Amniotic stem cell (primary cell): ENCODE results near the gene TTPAL.

Experiments used
- DNase-seq: peaks from one replicate; lab custom pipeline; 2025; lab: John Stamatoyannopoulos, UW

Gene TTPAL

DNA sequence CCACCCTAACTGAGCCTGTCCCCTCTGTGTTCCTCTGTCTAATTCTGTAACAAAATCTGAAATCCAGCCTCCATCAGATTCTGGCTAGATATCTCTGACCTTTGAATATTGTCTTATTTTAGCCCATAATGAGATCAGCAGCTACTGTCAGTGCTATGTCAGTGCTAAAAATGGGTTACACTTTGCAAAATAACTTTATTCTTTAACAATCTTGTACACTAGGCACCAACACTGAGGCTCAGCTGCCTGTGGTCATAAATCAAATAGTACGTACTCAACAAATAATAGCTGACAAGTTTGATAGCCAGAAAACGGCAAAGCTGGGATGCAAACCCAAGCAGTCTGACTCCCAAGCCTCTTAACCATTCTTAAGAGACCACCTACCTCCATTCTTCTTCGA is 22.1 kb downstream of the TTPAL start:
- DNase-seq, result no peak

DNA sequence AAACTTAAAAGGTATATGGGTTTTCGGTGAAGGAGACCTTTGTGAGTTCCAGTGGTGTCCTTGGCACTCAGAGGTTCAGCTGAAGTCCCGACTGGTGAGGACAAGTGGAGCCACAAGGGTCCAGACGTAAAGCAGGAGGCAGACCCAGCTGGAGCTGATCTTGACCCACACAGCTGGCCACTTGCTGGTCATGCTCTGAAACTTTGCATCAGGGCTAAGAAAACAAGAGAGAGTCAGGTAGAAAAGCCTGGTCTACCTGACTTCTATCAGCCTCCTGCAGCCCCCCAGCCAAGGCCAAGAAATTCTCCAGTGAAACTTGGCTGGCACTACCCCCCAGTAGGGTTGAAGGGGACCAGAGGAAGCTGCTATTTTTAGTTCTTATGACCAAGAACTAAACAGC is 24.5 kb downstream of the TTPAL start:
- DNase-seq, result no peak

DNA sequence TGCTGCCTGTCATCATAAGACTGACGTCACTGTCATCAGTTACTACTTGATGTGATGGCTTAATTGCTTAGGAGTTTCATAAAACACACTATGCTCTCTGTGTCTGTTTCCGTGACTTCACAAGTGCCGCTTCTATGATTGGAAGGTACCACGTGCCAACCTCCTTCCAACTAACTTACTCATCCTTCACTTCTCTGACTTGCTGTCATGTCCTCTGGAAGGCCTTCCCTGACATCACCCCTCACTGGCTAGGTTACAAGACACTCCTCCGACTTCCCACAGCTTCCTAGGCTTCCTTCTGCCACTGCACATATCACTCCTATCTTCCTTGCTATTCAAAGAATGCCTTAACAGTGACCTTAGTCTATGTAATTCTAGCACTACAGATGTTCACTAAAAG is 25.8 kb downstream of the TTPAL start:
- DNase-seq, result peak; percentile 11

DNA sequence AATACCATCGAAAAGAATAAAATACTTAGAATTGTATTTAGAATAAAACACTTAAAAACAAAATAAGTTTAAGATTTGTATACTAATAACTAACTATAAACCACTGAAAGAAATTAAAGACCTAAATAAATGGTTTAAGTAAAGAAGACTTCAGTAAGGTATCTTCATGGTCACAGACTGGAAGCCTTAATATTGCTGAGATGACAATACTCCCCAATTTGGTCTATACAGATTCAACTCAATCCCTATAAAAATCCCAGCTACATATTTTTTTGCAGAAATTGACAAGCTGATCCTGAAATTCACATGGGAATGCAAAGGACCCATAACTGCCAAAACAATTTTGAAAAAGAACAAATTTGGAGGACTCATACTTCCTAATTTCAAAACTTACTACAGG is 27.3 kb downstream of the TTPAL start:
- DNase-seq, result no peak

DNA sequence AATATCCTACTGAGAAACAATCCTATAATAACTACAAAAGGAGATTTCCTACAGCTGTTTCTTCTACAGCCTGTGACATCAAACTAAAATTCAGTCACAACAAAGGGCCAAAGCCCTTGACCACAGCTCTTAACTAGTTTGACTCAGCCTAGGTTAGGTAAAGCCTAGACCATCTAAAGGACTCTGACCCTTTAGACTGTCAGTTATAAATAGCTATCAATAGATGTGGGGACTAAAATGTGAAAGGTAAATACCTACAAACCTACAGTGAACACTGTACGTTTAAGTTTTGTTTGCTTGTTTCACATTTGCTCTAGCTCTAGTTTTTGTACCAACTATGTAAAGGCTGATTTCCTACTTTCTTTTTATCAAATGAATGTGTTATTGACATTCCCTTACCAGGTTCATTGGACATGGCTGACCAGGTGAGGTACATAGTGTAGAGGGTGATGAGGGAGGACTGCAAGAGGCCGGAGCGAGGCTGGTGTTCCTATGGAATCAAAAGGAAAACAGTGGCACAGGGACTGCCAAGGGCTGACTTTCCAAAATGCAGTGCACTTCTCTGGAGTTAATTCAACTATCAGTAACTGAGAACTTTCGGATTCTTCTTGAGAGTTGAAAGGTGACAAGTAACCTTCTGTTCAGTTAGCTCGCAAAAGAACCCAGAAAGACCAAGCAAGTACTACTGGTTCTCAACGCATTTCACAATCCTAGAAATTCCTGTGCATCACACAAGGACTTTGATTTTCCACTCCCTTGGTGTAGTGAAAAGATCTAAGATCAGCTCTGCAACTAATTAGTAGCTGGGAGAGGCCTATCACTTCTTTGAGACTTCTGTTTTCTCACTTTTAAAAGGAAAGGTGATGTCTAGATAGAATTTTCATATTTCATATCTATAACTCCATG is 29.0 kb downstream of the TTPAL start:
- DNase-seq, result no peak

DNA sequence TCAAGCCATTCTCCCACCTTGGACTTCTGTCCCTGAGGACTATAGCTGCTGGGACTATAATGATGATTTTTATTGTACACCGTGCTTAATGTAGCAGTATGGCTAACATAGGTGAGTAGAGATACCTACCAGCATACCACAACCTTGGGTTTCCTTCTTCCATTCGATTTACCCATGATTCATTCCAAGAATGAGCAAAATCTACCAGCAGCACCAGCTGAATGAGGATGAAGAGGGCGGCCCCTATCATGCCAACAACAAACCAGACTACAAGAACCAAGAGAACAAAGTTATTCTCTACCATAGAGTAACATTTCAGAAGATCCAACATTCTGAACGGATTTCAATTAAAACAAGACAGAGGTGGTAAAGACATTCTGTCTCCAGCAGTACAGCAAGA is 34.1 kb downstream of the TTPAL start:
- DNase-seq, result no peak

DNA sequence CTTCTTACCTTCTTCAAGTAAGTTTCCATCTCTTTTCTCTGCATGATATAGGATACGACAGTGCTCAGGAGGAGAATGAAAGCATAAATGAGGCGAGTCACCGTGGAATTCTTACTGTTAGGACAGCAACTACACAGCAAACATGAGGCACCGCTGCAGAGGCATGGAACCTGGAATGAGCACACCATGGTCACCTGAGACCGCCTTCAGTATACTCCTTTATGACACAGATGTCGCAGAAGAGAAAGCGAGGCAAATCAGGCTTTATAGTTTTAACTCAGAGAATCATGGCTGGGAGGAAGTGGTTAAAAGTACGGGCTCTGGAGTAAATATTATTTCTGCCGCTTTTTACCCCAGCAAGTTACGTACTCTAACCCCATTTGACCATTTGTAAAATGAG is 38.2 kb downstream of the TTPAL start:
- no peak for DNase-seq

DNA sequence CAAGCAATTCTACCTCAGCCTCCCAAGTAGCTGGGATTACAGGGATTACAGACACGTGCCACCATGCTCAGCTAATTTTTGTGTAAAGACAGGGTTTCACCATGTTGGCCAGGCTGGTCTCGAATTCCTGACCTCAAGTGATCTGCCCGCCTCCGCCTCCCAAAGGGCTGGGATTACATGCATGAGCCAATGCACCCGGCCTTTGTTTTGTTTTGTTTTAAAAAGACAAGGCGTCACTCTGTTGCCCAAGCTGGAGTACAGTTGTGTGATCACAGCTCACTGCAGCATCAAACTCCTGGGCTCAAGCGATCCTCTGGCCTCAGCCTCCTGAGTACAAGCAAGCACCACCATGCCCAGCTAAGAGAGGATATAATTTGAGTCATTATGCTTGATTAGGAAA is 40.8 kb downstream of the TTPAL start:
- DNase-seq, result no peak

DNA sequence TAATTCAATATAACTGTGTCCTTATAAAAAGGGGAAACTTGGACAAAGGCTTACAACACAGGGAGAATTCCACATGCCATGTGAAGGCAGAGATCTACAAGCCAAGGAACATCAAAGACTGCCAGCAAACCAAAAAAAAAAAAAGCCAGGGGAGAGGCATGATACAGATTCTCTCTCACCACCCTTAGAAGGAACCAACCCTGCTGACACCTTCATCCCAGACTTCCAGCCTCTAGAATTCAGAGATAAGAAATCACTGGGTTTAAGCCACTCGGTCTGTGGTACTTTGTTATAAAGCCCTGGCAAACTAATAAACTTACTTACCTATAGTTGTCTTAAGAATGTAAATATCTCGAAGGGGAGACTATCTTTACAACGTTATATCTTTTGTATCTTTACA is 41.8 kb downstream of the TTPAL start:
- no peak for DNase-seq

DNA sequence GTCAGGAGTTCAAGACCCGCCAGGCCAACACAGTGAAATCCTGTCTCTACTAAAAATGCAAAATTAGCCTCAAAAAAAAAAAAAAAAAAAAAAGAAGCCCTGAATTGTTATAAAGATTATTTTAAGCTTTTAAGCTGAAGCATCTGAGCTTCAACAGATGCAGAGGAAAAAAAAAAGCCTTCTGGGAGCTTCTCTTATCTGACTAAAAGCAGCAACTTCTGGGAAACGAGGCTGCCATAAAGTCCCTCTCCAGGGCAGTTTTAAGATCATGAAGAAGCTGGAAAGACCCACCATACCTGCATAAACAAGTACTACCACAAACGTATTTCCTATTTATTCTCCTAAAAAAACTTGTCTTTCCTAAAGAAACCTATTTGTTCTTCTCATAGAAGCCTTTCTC is 42.6 kb downstream of the TTPAL start:
- no peak for DNase-seq

DNA sequence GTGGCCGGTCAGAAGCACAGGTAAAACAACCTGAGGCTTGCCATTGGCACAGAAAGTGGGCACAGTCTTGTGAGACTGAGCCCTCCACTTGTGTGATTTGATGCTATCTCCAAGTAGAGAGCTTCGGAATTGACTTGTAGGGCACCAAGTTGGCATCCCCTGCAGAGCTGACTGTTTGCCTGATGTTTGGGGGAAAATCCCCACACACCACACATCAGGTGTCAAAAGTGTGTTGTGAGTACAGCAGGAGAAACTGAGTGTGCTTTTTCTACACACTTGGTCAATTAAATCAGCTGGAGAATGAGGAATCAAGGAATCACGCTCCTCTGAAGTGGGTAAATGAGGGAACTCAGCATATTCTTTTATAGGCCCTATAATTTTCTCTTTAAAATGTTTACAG is 45.2 kb downstream of the TTPAL start:
- no peak for DNase-seq

DNA sequence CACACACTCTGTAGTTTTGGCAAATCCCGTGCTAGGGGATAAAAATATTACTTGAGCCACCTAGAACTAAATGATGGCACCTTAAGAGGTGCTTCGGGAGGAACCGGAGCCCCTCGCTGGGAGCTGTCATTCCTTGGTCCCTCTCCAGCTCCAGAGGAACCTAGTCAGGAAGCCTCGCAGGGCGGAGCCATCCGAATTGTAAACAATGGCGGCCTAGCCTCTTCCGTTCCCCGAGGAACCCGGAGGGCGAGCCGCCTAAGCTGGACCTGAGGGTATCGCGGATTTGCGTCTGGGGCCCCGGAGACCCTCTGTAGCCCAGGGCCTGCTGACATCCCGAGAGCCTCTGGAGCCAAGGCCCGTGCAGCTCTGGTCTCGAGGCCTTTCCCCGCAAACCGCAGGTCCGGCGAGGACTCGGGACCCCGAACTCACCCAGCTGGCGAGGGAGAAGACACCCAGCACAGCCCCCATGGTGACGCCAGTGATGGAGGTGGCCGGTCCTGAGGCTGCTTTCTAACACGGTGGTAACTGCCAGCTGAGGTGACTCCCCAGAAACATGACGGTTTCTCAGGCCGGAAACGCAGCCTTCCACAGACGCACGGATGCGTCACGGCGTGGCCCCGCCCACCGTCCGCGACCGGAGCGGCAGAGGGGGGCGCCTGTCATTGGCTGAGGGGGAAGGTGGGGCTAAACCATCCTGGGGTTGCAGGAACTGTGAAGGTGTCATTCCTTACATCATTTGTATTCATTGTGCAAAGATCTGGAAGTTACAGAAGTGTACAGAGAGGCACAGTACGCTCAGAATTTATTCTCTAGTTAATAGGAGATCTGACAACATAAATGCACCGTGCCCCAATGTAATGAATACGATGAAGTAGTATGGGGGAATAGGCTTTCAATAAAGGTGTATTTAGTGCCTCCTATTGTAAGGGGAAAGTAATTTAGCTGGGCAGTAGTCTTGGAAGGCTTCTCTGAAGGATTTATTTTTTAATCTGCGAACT is 46.1 kb downstream of the TTPAL start, which contains the start of gene SERINC3:
Gene SERINC3, minus strand, starts transcription at position 587 of the 998 bp plus-strand sequence. Its CDS starts 119 bp downstream, at position 468.
- peak; percentile 92 for DNase-seq

DNA sequence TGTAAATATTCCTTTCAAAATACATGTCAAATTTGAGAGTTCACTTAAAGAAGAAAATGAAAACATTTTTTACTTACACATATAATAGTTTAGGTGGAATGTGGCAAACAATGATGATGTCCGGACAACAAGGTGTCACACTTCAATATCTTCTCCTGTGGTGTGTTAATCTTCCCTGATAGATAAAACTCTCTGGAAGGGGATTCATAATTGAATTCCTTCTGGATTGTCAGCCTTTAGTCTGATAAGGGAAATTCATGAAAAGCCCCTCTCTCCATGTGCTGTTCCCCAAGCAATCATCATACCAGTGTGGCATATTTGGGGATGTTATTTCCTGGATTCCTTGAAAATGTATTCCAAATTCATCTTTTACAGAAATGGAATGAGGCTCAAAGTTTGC is 47.2 kb downstream of the TTPAL start:
- DNase-seq, result no peak

DNA sequence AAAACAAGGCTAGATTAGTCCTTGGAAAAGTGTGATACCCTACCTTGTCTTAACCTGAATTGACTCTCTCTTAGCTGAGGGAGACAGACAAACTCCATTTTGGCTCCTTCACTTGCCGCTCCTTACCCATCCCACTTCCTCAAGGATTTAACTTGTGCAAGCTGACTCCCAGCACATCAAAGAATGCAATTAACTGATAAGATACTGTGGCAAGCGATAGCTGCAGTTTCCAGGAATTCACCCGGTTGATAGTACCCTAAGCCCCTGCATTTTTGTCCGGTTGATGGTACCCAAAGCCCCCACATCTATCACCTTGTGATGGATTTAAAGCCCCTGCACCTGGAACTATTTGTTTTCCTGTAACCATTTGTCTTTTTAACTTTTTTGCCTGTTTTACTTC is 48.1 kb downstream of the TTPAL start:
- no peak for DNase-seq

DNA sequence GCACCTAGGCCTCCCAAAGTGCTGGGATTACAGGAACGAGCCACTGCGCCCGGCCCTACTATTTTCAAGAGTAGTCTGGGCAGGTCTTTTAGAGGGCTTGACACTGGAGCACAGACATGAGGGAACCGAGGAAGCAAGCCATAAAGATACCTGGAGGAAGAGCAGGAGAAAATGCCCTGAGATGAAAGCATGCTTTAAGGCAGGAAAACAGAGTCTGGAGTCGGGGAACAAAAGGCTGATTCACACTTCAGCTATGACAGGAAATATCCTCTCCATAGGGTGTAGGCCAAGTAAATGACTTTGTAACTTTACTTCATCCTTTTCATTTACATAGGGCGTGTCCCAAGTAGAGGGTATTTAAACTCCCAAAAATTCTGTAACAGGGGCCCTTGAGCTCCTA is 50.5 kb downstream of the TTPAL start:
- DNase-seq, result no peak

DNA sequence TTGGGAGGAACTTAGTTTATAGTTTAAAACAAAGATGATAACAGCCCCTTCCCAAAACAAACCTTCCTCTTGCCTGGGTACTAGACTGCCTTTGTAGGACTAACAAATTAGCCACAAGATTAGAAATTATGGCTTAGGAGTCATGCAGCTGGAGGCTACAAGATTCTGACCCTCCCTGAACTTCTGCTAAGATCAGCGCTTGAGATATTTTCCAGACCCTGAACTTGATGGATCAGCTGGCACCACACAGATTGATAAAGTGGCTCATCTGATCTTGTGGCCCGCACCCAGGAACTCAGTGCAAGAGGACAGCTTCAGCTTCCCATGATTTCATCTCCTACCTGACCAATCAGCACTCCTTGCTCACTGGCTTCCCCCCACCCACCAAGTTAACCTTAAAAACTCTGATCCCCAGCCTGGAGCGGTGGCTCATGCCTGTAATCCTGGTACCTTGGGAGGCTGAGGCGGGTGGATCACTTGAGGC is 52.1 kb downstream of the TTPAL start:
- no peak for DNase-seq

DNA sequence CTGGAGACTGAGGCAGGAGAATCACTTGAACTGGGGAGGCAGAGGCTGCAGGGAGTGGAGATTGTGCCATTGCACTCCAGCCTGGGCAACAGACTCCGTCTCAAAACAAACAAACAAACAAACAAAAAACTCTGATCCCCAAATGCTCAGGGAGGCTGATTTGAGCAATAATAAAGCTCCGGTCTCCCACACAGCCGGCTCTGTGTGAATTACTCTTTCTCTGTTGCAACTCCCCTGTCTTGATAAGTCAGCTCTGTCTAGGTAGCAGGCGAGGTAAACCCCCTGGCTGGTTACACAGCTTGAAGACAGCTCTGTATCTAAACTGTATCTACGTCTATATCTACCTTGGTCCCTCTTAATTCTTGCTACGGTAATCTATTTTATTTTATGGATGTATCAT is 52.6 kb downstream of the TTPAL start:
- DNase-seq, result no peak

DNA sequence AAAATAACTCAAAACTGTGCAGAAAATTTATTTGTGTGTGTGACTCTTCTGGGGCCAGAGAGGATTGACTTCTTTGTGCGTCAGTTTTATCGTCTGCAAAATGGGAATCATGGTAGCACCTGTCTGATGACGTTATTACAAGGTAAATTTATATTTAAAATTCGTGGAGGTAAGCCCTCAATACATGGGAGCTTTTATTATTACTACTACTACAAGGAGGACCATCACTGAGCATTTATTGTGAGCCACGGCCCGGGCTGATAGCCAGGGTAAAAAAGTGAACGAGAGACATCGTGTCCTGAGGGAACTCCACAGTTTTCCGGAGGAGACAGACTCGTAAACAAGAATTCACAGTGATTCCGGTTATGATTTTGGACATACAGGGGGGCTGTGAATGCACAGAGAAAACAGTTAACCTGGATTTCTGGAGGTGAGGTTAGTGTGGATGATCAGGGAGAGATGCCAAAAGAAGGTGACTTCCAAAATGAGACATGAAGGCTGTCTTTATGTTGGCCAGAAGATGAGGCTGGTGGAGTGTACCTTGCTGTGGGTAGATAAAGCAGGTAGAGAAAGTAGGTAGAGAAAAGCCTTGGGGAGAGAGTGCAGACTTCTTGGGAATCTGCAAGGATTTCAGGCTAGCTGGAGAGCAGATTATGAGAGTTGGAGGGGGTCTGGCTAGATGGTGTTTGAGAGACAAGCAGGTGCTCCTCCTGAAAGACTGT is 56.7 kb downstream of the TTPAL start:
- DNase-seq, result no peak

DNA sequence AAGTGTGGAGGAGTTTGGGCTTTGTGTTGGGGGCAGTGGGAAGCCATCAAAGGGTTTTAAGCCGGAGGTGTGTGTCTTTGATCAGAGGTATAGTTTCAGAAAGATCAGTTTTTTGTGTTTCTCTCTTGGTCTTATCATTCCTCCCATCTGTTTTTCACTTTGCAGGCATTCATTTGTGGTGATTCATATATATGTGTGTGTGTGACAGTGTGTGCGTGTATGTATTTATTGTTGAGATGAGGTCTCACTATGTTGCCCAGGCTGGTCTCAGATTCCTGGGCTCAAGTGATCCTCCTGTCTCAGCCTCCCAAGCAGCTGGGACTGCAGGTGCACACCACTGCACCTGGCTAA is 57.3 kb downstream of the TTPAL start:
- no peak for DNase-seq

DNA sequence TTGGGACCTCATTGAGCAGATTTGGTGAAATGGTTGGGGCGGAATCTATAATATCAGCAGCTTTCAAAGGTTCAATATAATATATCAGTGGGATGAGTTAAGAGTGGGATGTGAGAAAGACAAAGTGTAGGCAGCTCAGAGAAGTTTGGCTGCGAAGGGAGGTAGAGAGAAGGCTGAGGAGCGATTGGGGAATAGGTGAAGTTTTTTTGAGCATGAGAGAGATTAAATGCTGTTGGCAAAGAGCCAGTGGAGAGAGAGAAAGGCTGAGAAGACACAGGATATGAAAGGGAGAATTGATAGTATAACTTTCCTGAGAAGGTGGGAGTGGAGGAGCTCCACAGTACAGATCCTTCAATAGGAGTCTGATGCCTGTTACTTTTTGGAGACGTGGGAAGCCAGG is 58.3 kb downstream of the TTPAL start:
- DNase-seq, result no peak

DNA sequence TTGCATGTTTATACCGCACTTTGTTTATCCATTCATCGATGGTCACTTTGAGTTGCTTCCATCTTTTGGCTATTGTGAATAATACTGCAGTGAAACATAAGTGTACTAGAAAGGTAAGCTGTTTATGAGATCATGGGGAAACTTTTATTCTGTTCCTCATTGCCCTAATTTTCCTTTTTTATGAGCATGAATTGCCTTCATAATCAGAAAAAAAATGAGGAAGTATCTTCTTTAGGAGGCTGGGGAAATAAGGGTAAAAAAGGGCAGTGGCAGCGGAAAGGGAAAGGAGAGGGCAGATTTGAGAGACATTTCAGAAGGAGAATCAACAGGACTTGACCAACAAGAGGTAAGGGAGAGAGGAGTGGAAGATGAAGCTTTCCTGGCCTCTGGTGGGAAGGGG is 60.5 kb downstream of the TTPAL start:
- DNase-seq, result no peak

DNA sequence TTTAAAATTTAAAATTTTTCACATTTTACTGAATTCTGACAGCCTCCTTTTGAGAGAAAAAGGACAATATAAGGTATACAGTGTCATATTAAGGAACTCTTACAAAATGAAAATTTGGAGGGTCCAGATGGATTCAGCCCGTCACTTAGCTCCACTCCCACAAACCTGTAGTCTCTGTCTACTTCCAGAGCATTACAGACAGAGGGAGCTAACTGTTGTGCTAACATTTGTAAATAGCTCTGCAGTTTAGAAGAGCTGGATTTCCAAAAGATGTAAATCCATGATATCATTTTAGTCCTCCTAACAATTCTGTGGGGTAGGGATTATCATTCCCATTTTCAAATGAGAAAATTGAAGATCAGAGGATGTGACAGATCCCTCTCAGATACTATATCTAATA is 62.3 kb downstream of the TTPAL start:
- no peak for DNase-seq
